ENCODE measurements around the gene DKC1.

The DKC1 gene

DNA sequence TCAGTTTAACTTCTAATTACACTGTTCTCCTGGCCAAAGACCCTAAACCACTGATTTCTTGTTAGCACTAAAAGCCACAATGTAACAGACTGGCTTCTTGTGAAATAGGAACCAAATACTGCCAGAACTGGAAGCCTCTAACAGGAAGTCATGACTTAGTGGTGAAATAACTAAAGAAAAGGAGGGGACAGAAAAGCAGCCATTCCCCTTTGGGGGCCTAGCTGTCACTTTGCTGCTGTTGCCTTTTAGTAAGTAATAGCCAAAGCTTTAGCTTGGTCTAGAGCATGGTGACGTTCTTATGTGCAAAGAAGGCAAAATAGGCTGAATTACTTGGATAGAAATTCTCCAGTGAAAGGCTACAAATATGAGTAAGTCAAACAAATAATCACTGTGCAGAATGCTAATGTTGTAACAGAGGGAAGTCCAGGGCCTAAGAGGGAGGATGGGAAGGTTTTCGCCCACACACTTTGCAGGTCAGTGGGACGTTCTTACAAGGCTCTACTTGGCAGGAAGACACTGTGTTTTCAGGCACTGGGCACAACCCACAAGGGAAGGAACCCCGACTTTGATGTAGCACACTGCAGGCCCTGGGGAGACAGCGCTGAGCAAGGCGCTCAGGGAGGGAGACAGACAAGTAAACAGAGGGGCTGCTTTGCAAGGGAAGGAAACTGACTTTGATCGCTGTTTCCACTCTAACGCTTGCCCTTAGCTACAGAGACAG lies 28.4 kb upstream of the DKC1 start:
- H3K4me3 ChIP-seq (ENCODE audit: control insufficient read depth, low read depth, low read length): no peak overlapping the region
- TF ChIP-seq CTCF (IDR thresholded peaks at IDR 0.05; ENCODE audit: control insufficient read depth, insufficient read depth, low read depth, low read length, missing control alignments): no peak
- DNase-seq (ENCODE audit: low read depth): no peak

GRCh38 chrX:154735695-154736393 lies 26.8 kb upstream of the DKC1 start:
- no peak for TF ChIP-seq CTCF (IDR thresholded peaks at IDR 0.05; ENCODE audit: control insufficient read depth, insufficient read depth, low read depth, low read length, missing control alignments)
- no peak for DNase-seq (ENCODE audit: low read depth)

DNA sequence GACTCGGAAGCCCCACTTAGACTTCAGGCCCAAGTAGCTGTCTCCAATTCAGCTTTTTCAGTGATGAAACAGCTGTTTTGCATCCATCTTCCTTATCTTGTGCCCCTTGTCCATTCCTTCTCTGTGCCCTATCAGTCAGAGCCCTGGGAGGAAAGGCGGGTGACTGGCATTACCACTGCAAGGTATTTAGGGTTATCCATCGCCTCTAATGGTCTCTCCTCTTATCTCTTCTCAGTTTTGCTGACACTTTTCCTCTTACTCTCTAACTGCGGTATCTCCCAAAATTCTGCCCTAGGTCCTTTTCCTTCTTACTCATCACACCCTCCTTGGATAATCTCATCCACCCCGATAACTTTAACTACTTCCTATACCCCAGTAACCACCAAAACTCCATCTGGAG lies 25.5 kb upstream of the DKC1 start:
- H3K4me3 ChIP-seq (ENCODE audit: control insufficient read depth, low read depth, low read length): no peak overlapping the region
- DNase-seq (ENCODE audit: low read depth): no peak
- no peak for TF ChIP-seq CTCF (IDR thresholded peaks at IDR 0.05; ENCODE audit: control insufficient read depth, insufficient read depth, low read depth, low read length, missing control alignments)

More at GRCh38 chrX:154735695-154736393, 26.8 kb upstream of the DKC1 start:
- H3K4me3 ChIP-seq (ENCODE audit: control insufficient read depth, low read depth, low read length): no peak overlapping the region

DNA sequence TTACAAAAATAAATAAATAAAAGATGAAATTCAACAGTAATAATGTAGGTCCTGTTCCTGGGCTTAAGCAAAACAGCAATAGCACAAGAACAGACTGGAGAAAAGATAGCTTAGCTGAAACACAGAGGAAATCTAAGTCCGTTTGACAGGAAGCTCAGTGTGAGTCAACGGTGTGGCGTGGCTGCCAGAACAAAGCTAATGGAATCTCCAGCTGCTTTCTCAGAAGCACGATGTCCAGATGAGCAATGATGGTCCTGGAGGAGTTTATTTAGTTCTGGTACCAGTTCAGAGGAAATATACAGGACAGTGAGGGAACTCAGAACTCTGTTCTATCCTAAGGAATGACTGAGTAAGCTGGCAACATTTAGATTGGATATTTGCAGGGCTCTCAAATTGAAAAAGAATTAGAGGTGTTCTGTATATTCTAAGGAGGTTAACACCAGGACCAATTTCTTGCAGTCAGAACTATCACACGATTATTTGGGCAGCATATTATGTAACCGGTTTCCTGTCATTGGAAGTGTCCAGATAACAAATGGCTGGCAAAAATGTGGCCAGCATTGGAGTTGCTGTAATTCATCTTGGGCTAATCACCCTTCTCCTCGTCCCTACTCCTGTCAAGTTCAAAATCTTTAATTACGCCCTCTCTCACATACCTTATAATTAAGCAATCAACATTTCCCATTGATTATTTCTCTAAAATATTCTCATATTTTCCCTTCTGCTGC lies 24.5 kb upstream of the DKC1 start:
- no peak for TF ChIP-seq CTCF (IDR thresholded peaks at IDR 0.05; ENCODE audit: control insufficient read depth, insufficient read depth, low read depth, low read length, missing control alignments)
- no peak for DNase-seq (ENCODE audit: low read depth)
- H3K4me3 ChIP-seq (ENCODE audit: control insufficient read depth, low read depth, low read length): no peak overlapping the region

DNA sequence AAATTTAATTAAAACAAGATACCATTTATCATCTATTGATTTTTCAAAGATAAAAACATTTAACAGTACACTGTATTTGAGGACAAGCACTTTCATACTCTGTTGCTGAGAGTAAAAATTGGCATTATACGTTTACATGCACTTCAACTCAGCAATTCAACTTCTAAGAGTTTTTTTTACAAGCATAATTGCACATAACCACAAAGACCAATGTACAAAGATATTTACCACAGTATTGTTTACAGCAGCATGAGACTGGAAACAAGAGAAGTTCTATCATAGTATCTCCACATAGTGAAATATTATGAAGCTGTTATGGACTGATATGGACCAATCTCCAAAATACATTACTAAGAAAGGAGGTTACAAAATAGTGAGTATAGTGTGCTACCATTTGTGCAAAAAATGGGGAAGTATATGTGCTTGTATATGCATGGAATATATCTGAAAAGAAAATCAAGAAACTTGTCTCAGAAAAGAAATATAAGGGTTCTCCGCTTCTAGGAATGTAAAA lies 22.7 kb upstream of the DKC1 start:
- TF ChIP-seq CTCF (IDR thresholded peaks at IDR 0.05; ENCODE audit: control insufficient read depth, insufficient read depth, low read depth, low read length, missing control alignments): no peak
- DNase-seq (ENCODE audit: low read depth): no peak

GRCh38 chrX:154742613-154743012 lies 20.1 kb upstream of the DKC1 start:
- no peak for DNase-seq (ENCODE audit: low read depth)
- no peak for TF ChIP-seq CTCF (IDR thresholded peaks at IDR 0.05; ENCODE audit: control insufficient read depth, insufficient read depth, low read depth, low read length, missing control alignments)

More for the DNA sequence above, 22.7 kb upstream of the DKC1 start:
- H3K4me3 ChIP-seq (ENCODE audit: control insufficient read depth, low read depth, low read length): no peak overlapping the region

More at GRCh38 chrX:154742613-154743012, 20.1 kb upstream of the DKC1 start:
- no peak overlapping the region for H3K4me3 ChIP-seq (ENCODE audit: control insufficient read depth, low read depth, low read length)
